Measurements from ENCODE around the gene RBM20.
"Not testable (repeated sequence)": the region's sequence is repeated elsewhere in the genome, so short reads cannot be mapped to it uniquely, and the experiment has no call there.

The RBM20 gene

DNA sequence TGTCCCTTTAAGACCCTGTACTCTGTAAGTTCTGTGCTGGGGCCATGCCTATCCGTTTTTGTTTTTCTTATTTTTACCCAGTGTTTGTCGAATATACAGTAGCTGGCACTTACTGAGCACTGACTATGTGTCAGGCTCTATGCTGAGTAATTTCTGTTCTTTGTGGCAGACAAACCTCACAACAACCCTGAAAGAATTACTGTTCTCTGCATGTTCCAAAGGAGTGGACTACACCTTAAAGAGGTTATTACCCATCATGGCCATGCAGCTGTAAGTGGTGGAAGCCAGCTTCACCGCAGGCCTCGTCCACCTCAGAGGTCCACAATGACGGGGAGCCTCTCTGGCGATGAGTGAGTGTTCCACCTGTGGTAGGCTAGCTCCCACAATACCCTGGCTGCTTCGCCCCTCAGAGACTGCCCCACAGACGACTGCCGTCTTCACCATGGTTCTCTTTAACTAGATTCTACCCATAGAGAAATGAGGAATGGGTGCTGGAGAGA is 30.1 kb upstream of the RBM20 start:
- no peaks in the 10 kb centered on the region for H3K9me3 ChIP-seq (ENCODE audit: low read length)
- H3K4me3 ChIP-seq (ENCODE audit: low read depth in 1 of 2, low read length in 2 of 2): no peak overlapping the region
- no peak overlapping the region for H3K27ac ChIP-seq (ENCODE audit: low read depth, low read length)
- H3K36me3 ChIP-seq (ENCODE audit: insufficient read depth, low read length): no peaks in the 10 kb centered on the region
- H3K27me3 ChIP-seq (ENCODE audit: control insufficient read depth in 1 of 2, insufficient read depth in 2 of 2, low read length in 2 of 2): no peaks in the 10 kb centered on the region
- H3K4me1 ChIP-seq (ENCODE audit: insufficient read depth, low read length): no peaks in the 10 kb centered on the region
- no peak overlapping the region for H3K9ac ChIP-seq (ENCODE audit: low read length)

DNA sequence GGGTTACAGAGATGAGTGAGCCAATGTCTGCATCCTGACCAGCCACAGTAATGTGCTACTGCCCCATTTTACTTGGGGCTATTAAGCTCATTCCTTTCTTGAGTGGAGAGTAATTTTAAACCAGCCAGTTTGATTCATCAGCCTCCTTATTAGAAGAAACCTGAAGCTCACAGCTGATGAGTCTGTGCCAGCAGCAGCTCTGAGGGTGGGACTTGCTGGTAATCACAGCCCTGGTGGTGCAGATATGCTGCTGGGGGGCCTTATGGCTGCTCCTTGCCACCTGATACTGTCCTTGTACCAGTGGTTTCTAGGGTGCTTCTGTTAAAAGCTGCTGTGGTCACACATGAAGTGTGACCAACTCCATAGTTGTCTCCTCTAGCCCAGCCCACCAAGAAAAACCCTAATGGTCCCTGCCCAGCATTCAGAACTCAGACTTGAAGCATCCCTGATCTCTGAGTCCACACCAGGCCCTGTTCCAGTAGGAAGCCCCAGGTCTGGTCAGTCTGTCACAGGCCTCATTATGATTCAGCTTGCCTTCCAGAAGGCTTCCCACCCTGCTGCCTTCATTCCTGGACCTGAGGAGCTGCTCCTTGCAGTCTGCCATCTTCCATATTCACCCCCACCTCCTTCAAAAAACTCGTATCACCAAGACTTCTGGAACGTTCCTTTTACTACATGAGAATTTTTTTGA is 28.9 kb upstream of the RBM20 start:
- Histone ChIP-seq H3K27ac (ENCODE audit: low read depth, low read length) (no peak overlapping the region), H3K9ac (ENCODE audit: low read length) (no peak overlapping the region), H3K4me3 (ENCODE audit: low read depth in 1 of 2, low read length in 2 of 2) (no peak overlapping the region), H3K4me1 (ENCODE audit: insufficient read depth, low read length) (no peaks in the 10 kb centered on the region), H3K9me3 (ENCODE audit: low read length) (no peaks in the 10 kb centered on the region), H3K27me3 (ENCODE audit: control insufficient read depth in 1 of 2, insufficient read depth in 2 of 2, low read length in 2 of 2) (no peaks in the 10 kb centered on the region), H3K36me3 (ENCODE audit: insufficient read depth, low read length) (no peaks in the 10 kb centered on the region)

DNA sequence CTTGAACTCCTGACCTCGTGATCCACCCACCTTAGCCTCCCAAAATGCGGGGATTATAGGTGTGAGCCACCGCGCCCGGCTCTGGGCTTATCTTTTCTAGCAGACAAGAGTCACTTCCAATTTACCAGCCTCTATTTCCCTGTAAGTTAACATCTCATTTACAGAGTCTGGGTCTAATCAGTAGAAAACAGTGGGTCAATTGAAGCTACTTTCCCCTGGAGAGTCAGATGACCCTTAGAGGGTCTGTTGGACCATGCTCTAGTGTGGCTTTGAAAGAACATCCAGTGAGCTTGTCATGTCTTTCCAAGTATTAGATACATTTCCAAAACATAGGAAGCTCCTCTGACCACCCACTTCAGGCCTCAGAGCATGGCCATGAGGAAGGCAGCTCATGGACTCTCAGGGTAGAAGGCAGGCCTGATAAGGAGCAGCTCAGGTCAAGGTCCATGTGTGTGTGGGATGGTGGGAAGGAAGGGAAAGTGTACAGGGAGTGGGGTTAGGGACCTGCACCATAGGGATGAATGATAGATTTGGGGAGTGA is 27.6 kb upstream of the RBM20 start:
- no peaks in the 10 kb centered on the region for H3K9me3 ChIP-seq (ENCODE audit: low read length)
- no peaks in the 10 kb centered on the region for H3K27me3 ChIP-seq (ENCODE audit: control insufficient read depth in 1 of 2, insufficient read depth in 2 of 2, low read length in 2 of 2)
- no peak overlapping the region for H3K9ac ChIP-seq (ENCODE audit: low read length)
- H3K4me3 ChIP-seq (ENCODE audit: low read depth in 1 of 2, low read length in 2 of 2): no peak overlapping the region
- H3K36me3 ChIP-seq (ENCODE audit: insufficient read depth, low read length): no peaks in the 10 kb centered on the region
- H3K4me1 ChIP-seq (ENCODE audit: insufficient read depth, low read length): no peaks in the 10 kb centered on the region
- H3K27ac ChIP-seq (ENCODE audit: low read depth, low read length): no peak overlapping the region

DNA sequence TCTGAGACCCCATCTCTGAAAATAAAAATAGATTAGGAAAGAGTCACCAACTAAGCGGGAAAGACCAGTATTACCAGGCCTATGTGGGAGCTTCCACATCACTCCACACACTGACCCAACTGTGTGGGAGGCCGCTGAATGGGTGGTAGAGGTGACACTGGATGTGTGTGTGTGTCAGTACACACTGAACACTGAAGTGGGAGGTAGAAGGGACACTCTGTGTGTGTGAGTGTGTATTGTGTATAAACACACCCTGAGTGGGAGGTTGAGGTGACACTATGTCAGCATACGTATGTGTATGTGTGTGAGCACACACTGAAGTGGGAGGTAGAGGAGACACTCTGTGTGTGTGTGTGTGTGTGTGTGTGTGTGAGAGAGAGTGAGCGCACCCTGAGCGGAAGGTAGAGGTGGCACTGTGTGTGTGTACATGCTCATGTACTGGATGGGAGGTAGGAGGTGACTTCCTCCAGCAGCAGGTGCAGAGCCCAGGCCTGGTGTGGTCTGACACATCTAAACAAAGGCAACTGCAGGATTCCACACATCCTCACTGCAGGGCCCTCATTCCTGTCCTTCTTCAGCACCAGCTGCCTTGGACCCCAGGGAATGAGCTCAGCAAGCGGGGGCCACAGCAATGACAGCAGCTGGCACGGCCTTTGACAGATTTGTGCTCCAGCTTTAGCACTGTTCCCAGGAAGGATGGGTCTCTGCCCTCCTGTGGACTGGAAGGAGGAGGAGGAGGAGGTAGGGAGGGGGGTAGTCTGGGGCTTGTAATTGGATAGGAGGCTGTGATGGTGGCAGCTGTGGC is 26.5 kb upstream of the RBM20 start:
- Histone ChIP-seq H3K36me3 (ENCODE audit: insufficient read depth, low read length) (no peaks in the 10 kb centered on the region), H3K27me3 (ENCODE audit: control insufficient read depth in 1 of 2, insufficient read depth in 2 of 2, low read length in 2 of 2) (no peaks in the 10 kb centered on the region), H3K4me1 (ENCODE audit: insufficient read depth, low read length) (no peaks in the 10 kb centered on the region), H3K27ac (ENCODE audit: low read depth, low read length) (no peak overlapping the region), H3K4me3 (ENCODE audit: low read depth in 1 of 2, low read length in 2 of 2) (no peak overlapping the region), H3K9ac (ENCODE audit: low read length) (no peak overlapping the region), H3K9me3 (ENCODE audit: low read length) (no peaks in the 10 kb centered on the region)

DNA sequence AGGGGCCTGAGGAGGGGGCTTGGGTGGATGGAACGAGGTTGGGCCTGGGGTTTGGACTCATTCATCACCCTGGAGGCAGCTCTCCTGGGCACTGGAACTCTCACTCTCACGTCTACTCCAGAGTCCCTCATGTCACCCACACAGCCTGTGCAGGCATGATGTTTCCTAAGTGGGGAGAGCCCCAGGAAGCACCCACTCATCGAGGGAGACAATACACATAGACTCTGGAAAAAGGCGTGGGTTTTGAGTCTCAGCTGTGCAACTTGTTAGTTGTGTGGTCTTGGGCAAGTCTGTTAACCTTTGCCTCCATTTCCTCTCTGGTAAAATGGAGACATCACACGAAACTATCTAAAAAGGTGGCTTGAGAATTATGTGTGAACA is 25.9 kb upstream of the RBM20 start:
- no peaks in the 10 kb centered on the region for H3K4me1 ChIP-seq (ENCODE audit: insufficient read depth, low read length)
- no peak overlapping the region for H3K4me3 ChIP-seq (ENCODE audit: low read depth in 1 of 2, low read length in 2 of 2)
- H3K27ac ChIP-seq (ENCODE audit: low read depth, low read length): no peak overlapping the region
- no peak overlapping the region for H3K9ac ChIP-seq (ENCODE audit: low read length)
- H3K27me3 ChIP-seq (ENCODE audit: control insufficient read depth in 1 of 2, insufficient read depth in 2 of 2, low read length in 2 of 2): no peaks in the 10 kb centered on the region
- H3K9me3 ChIP-seq (ENCODE audit: low read length): no peaks in the 10 kb centered on the region
- H3K36me3 ChIP-seq (ENCODE audit: insufficient read depth, low read length): no peaks in the 10 kb centered on the region

DNA sequence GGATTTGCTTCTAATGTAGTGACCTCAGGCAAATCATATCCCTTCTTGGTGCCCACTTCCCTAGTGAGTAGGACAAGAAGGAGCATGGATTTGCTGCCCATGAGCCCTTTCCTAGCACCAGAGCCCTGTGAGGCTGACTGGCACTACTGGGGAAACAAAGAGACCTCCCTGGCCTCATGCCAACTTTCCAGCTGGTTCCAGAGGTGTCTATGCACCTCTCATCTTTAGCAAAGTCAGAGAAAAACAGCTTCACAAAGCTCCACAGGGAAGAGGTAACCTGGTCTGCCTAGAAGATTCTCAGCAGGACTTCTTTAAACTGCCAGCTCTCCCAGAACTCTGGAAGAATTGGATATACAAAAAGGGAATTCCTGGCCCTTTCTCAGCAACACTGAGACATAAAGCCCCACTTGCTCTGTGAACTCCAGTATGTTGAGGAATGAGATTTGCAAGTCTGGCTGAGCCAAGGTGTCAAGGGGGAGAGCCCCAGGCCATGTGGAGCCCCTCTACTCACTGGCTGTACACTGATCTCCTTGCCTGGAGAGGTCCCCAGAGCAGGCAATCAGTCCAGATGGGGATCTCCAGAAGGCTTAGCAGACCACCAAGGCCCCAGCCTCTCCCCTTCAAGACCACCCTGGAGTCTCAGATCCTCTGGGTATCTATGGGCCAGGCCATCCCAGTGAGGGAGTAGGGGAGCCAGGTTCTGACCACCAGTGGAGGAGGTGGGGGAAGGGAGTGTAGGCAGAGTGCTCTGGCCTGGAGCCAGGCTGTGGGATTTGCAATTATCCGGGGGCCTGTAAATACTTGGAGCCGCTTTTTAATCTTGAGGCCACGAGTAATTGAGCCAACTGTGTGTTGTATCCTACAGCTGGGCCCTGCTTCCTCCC is 24.4 kb upstream of the RBM20 start:
- no peaks in the 10 kb centered on the region for H3K4me1 ChIP-seq (ENCODE audit: insufficient read depth, low read length)
- no peak overlapping the region for H3K9ac ChIP-seq (ENCODE audit: low read length)
- H3K4me3 ChIP-seq (ENCODE audit: low read depth in 1 of 2, low read length in 2 of 2): no peak overlapping the region
- H3K27me3 ChIP-seq (ENCODE audit: control insufficient read depth in 1 of 2, insufficient read depth in 2 of 2, low read length in 2 of 2): no peaks in the 10 kb centered on the region
- no peaks in the 10 kb centered on the region for H3K9me3 ChIP-seq (ENCODE audit: low read length)
- H3K36me3 ChIP-seq (ENCODE audit: insufficient read depth, low read length): no peaks in the 10 kb centered on the region
- H3K27ac ChIP-seq (ENCODE audit: low read depth, low read length): no peak overlapping the region

DNA sequence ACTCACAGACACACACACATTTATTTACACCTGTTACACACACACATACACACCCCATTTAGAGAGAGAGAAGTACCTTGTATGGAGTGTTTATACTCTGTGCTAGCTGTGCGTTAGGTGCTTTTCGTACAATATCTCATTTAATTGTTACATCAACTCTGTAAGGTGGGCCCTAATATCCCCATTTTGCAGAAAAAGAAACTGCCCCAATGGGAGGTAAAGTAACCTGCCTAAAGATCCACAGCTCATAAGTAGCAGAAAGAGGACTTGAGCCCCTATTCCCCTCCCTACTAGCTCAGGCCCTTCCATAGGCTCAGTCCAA is 23.8 kb upstream of the RBM20 start:
- Histone ChIP-seq H3K4me3 (ENCODE audit: low read depth in 1 of 2, low read length in 2 of 2) (no peak overlapping the region), H3K27ac (ENCODE audit: low read depth, low read length) (no peak overlapping the region), H3K27me3 (ENCODE audit: control insufficient read depth in 1 of 2, insufficient read depth in 2 of 2, low read length in 2 of 2) (no peaks in the 10 kb centered on the region), H3K9me3 (ENCODE audit: low read length) (no peaks in the 10 kb centered on the region), H3K9ac (ENCODE audit: low read length) (no peak overlapping the region), H3K4me1 (ENCODE audit: insufficient read depth, low read length) (no peaks in the 10 kb centered on the region), H3K36me3 (ENCODE audit: insufficient read depth, low read length) (no peaks in the 10 kb centered on the region)

DNA sequence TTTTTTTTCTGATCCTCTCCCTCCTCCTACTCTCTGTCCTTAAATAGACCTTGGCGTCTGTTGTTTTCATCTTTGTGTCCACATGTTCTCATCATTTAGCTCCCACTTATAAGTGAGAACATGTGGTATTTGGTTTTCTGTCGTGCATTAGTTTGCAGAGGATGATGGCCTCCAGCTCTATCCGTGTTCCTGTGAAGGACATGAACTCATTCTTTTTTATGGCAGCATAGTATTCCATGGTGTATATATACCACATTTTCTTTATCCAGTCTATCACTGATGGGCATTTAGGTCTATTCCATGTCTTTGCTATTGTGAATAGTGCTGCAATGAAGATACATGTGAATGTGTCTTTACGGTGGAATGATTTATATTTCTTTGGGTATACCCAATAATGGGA is 20.8 kb upstream of the RBM20 start:
- H3K27ac ChIP-seq (ENCODE audit: low read depth, low read length); H3K27me3 ChIP-seq (ENCODE audit: control insufficient read depth in 1 of 2, insufficient read depth in 2 of 2, low read length in 2 of 2); H3K9ac ChIP-seq (ENCODE audit: low read length); H3K4me3 ChIP-seq (ENCODE audit: low read depth in 1 of 2, low read length in 2 of 2); H3K4me1 ChIP-seq (ENCODE audit: insufficient read depth, low read length); H3K9me3 ChIP-seq (ENCODE audit: low read length); H3K36me3 ChIP-seq (ENCODE audit: insufficient read depth, low read length): not testable (repeated sequence)

DNA sequence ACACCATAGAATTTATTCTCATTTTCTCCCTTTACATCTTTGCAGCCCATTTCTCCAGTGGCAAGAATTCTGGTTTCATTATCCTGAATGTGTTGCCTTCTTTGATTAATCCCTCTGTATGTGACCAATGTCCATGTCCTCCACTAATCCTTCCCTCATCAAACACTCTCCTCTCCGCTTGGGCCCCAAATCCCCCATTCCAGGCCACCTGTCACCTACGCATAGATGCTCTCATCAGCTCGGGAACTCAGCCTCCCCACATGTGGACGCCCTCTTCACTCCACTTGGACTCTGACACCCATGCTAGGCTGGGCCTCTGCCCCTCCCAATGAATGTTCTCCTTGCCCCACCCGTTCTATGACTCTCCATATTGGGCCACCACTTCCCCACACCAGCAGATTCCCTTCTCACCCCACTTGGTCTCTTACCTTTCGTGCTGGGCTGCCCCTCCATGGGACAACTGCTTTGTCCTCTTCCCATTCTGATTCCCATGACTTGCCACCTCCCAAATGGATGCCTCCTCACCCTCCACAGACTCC is 18.7 kb upstream of the RBM20 start:
- no peak overlapping the region for H3K4me3 ChIP-seq (ENCODE audit: low read depth in 1 of 2, low read length in 2 of 2)
- no peak overlapping the region for H3K9ac ChIP-seq (ENCODE audit: low read length)
- no peak overlapping the region for H3K27ac ChIP-seq (ENCODE audit: low read depth, low read length)
- no peaks in the 10 kb centered on the region for H3K27me3 ChIP-seq (ENCODE audit: control insufficient read depth in 1 of 2, insufficient read depth in 2 of 2, low read length in 2 of 2)
- H3K4me1 ChIP-seq (ENCODE audit: insufficient read depth, low read length): peaks cover 12% of the 10 kb centered on the region
- no peaks in the 10 kb centered on the region for H3K9me3 ChIP-seq (ENCODE audit: low read length)
- no peaks in the 10 kb centered on the region for H3K36me3 ChIP-seq (ENCODE audit: insufficient read depth, low read length)

DNA sequence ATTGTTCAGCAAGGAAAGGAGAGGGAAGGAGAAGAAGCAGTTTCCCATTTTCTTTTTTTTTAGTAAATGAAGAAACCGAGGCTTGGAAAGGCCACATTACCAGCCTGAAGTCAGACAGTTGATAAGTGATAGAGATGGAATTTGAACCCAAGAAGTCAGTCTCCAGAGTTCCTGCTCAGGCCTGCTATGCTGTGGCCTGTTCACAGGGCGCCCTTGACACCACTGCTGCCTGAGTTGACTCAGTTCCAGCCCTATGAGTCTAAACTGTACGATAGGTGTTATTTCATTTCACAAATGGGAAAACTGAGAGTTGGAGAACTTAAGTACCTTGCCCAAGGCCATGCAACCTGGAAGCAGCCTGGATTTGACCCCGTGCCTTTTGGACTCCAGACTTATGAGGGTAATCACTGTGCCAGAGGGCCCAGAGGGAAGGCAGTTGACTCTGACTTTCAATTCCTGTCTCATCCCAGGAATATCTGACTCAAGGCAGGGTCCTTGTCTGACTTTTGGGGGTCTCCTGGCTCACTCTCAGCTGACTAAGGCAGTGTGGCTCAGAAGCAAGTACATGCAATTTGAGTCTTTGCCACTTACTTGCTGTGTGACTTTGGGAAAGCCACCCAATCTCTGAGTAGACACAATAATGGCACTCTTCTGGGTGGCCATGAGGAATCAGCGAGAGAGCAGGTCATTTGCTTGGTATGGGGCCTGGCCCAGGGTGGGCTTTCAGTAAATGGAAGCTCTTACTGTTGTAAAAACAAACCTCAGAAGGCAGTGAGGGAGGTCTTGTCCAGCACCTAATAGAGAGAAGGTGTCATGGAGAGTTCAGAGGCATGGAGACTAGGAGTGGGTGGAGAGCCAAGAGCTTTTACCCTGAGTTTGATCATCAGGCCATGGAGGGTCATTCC is 17.9 kb upstream of the RBM20 start:
- Histone ChIP-seq H3K27ac (ENCODE audit: low read depth, low read length) (no peak overlapping the region), H3K9me3 (ENCODE audit: low read length) (no peaks in the 10 kb centered on the region), H3K4me1 (ENCODE audit: insufficient read depth, low read length) (peaks cover 12% of the 10 kb centered on the region), H3K36me3 (ENCODE audit: insufficient read depth, low read length) (no peaks in the 10 kb centered on the region), H3K4me3 (ENCODE audit: low read depth in 1 of 2, low read length in 2 of 2) (no peak overlapping the region), H3K27me3 (ENCODE audit: control insufficient read depth in 1 of 2, insufficient read depth in 2 of 2, low read length in 2 of 2) (no peaks in the 10 kb centered on the region), H3K9ac (ENCODE audit: low read length) (no peak overlapping the region)
